Stimulated activated CD8-positive, alpha-beta memory T cell treated with anti-CD3 and anti-CD28 coated beads, Interleukin-15, amount 100 ng/mL, for 4 hours (primary cell): ENCODE data around the gene RRBP1.
"Not testable (repeated sequence)": the region's sequence is repeated elsewhere in the genome, so short reads cannot be mapped to it uniquely, and the experiment has no call there.

Source experiments
- DNase-seq, 2 donors: peaks; one replicate each; pipeline ENCODE4 v3.0.0-alpha.2; 2020; ENCODE audit warnings: low read depth in 2 of 2

RRBP1 gene

GRCh38 chr20:17708675-17709360, 26.8 kb upstream of the RRBP1 start:
- no peak for DNase-seq

- DNase-seq, result not testable (repeated sequence)
These were observed 25.9 kb upstream of the RRBP1 start for GRCh38 chr20:17707951-17708350.

GRCh38 chr20:17706632-17707031, 24.6 kb upstream of the RRBP1 start:
- no peak for DNase-seq

GRCh38 chr20:17705916-17706315, 23.9 kb upstream of the RRBP1 start:
- DNase-seq, result no peak

GRCh38 chr20:17704589-17705317, 22.7 kb upstream of the RRBP1 start:
- DNase-seq, result no peak

- DNase-seq, result no peak
These were observed 19.8 kb upstream of the RRBP1 start for GRCh38 chr20:17701826-17702225.

- no peak for DNase-seq
These were observed 18.6 kb upstream of the RRBP1 start for GRCh38 chr20:17700637-17701036.

- DNase-seq, result no peak
These were observed 17.9 kb upstream of the RRBP1 start, which contains the start of gene BANF2 for GRCh38 chr20:17699931-17700351. BANF2 (plus strand) TSS chr20:17699966; CDS start chr20:17725026, 25,060 bp downstream.

- DNase-seq, result no peak
These were observed 16.3 kb upstream of the RRBP1 start for GRCh38 chr20:17698384-17698783.

GRCh38 chr20:17697171-17697570, 15.1 kb upstream of the RRBP1 start:
- DNase-seq, result no peak

GRCh38 chr20:17696287-17696686, 14.2 kb upstream of the RRBP1 start:
- DNase-seq, result no peak

- no peak for DNase-seq
These were observed 12.7 kb upstream of the RRBP1 start for GRCh38 chr20:17694767-17695166.

GRCh38 chr20:17693444-17694001, 11.5 kb upstream of the RRBP1 start:
- DNase-seq, result no peak

- no peak for DNase-seq
These were observed 9.7 kb upstream of the RRBP1 start for GRCh38 chr20:17691758-17692157.

GRCh38 chr20:17690144-17690543, 8.1 kb upstream of the RRBP1 start:
- DNase-seq, result no peak

GRCh38 chr20:17688965-17689364, 6.9 kb upstream of the RRBP1 start:
- DNase-seq, result no peak

GRCh38 chr20:17687800-17688199, 5.8 kb upstream of the RRBP1 start:
- no peak for DNase-seq

- DNase-seq, result no peak
These were observed 3.1 kb upstream of the RRBP1 start for GRCh38 chr20:17685168-17685567.

- no peak for DNase-seq
These were observed 2.2 kb upstream of the RRBP1 start for GRCh38 chr20:17684077-17684888.

GRCh38 chr20:17683218-17684076, 1.4 kb upstream of the RRBP1 start:
- no peak for DNase-seq

- no peak for DNase-seq
These were observed 802 bp upstream of the RRBP1 start for GRCh38 chr20:17682889-17683198.
